ENCODE data around the gene NPTX1.
A peak's percentile ranks its signal among the peaks of the same experiment; 100 is the strongest.

NPTX1 gene

GRCh38 chr17:80487511-80487910, 11.1 kb upstream of the NPTX1 start:
- Histone ChIP-seq H3K9me3 (ENCODE audit: control insufficient read depth in 1 of 2, low read length in 2 of 2) (peaks cover 0 to 12% of the 10 kb centered on the region in 2 donors), H3K27ac (ENCODE audit: low read length) (no peak overlapping the region), H3K27me3 (ENCODE audit: low read depth, low read length) (peaks cover 8% of the 10 kb centered on the region), H3K4me3 (ENCODE audit: low read depth in 1 of 2, low read length in 2 of 2) (peak overlapping the region in 1 of 2 donors; percentile 28), H3K4me1 (ENCODE audit: control insufficient read depth in 1 of 2, insufficient read depth in 2 of 2, low read length in 2 of 2) (no peaks in the 10 kb centered on the region), H3K36me3 (ENCODE audit: control insufficient read depth in 1 of 2, insufficient read depth in 2 of 2, low read length in 2 of 2) (no peaks in the 10 kb centered on the region)

- Histone ChIP-seq H3K4me3 (ENCODE audit: low read depth in 1 of 2, low read length in 2 of 2) (no peak overlapping the region), H3K27ac (ENCODE audit: low read length) (no peak overlapping the region), H3K4me1 (ENCODE audit: control insufficient read depth in 1 of 2, insufficient read depth in 2 of 2, low read length in 2 of 2) (no peaks in the 10 kb centered on the region), H3K36me3 (ENCODE audit: control insufficient read depth in 1 of 2, insufficient read depth in 2 of 2, low read length in 2 of 2) (no peaks in the 10 kb centered on the region), H3K27me3 (ENCODE audit: low read depth, low read length) (peaks cover 15% of the 10 kb centered on the region), H3K9me3 (ENCODE audit: control insufficient read depth in 1 of 2, low read length in 2 of 2) (peaks cover 0 to 12% of the 10 kb centered on the region in 2 donors)
These were observed 10.3 kb upstream of the NPTX1 start for GRCh38 chr17:80486692-80487091.

DNA sequence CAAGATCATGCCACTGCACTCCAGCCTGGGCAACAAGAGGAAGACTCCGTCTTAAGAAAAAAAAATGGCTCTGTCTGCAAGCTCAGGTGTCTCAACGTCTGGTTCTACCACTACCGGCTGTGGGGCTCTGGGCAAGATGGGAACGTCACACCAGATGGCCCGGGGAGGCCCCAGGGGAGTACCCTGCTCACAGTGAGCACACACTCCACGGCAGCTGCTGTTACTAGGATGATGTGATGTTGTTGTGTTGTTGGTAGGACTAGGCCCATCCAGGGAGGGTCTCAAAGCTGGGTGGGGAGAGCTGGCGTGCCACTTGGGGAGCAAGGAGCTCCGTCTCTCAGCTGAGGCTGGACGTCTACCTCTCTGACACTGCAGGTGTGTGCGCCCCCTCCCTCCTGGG, 9.4 kb upstream of the NPTX1 start:
- Histone ChIP-seq H3K4me3 (ENCODE audit: low read depth in 1 of 2, low read length in 2 of 2) (no peak overlapping the region), H3K36me3 (ENCODE audit: control insufficient read depth in 1 of 2, insufficient read depth in 2 of 2, low read length in 2 of 2) (no peaks in the 10 kb centered on the region), H3K27me3 (ENCODE audit: low read depth, low read length) (peaks cover 24% of the 10 kb centered on the region), H3K27ac (ENCODE audit: low read length) (no peak overlapping the region), H3K9me3 (ENCODE audit: control insufficient read depth in 1 of 2, low read length in 2 of 2) (peaks cover 0 to 12% of the 10 kb centered on the region in 2 donors), H3K4me1 (ENCODE audit: control insufficient read depth in 1 of 2, insufficient read depth in 2 of 2, low read length in 2 of 2) (no peaks in the 10 kb centered on the region)

- Histone ChIP-seq H3K27ac (ENCODE audit: low read length) (no peak overlapping the region), H3K4me1 (ENCODE audit: control insufficient read depth in 1 of 2, insufficient read depth in 2 of 2, low read length in 2 of 2) (peaks cover 0 to 10% of the 10 kb centered on the region in 2 donors), H3K27me3 (ENCODE audit: low read depth, low read length) (peaks cover 41% of the 10 kb centered on the region), H3K36me3 (ENCODE audit: control insufficient read depth in 1 of 2, insufficient read depth in 2 of 2, low read length in 2 of 2) (no peaks in the 10 kb centered on the region), H3K9me3 (ENCODE audit: control insufficient read depth in 1 of 2, low read length in 2 of 2) (peaks cover 0 to 11% of the 10 kb centered on the region in 2 donors), H3K4me3 (ENCODE audit: low read depth in 1 of 2, low read length in 2 of 2) (no peak overlapping the region)
These were observed 6.3 kb upstream of the NPTX1 start for GRCh38 chr17:80482555-80483308.

GRCh38 chr17:80482058-80482318, 5.6 kb upstream of the NPTX1 start:
- Histone ChIP-seq H3K9me3 (ENCODE audit: control insufficient read depth in 1 of 2, low read length in 2 of 2) (peaks cover 0 to 4% of the 10 kb centered on the region in 2 donors), H3K27me3 (ENCODE audit: low read depth, low read length) (peaks cover 39% of the 10 kb centered on the region), H3K4me3 (ENCODE audit: low read depth in 1 of 2, low read length in 2 of 2) (no peak overlapping the region), H3K4me1 (ENCODE audit: control insufficient read depth in 1 of 2, insufficient read depth in 2 of 2, low read length in 2 of 2) (peaks cover 0 to 18% of the 10 kb centered on the region in 2 donors), H3K27ac (ENCODE audit: low read length) (no peak overlapping the region), H3K36me3 (ENCODE audit: control insufficient read depth in 1 of 2, insufficient read depth in 2 of 2, low read length in 2 of 2) (no peaks in the 10 kb centered on the region)

GRCh38 chr17:80481284-80482057, 5.1 kb upstream of the NPTX1 start:
- peaks cover 39% of the 10 kb centered on the region for H3K27me3 ChIP-seq (ENCODE audit: low read depth, low read length)
- no peaks in the 10 kb centered on the region for H3K36me3 ChIP-seq (ENCODE audit: control insufficient read depth in 1 of 2, insufficient read depth in 2 of 2, low read length in 2 of 2)
- H3K27ac ChIP-seq (ENCODE audit: low read length), result no peak overlapping the region
- H3K4me3 ChIP-seq (ENCODE audit: low read depth in 1 of 2, low read length in 2 of 2), result no peak overlapping the region
- no peaks in the 10 kb centered on the region for H3K9me3 ChIP-seq (ENCODE audit: control insufficient read depth in 1 of 2, low read length in 2 of 2)
- H3K4me1 ChIP-seq (ENCODE audit: control insufficient read depth in 1 of 2, insufficient read depth in 2 of 2, low read length in 2 of 2), result peaks cover 0 to 21% of the 10 kb centered on the region in 2 donors

DNA sequence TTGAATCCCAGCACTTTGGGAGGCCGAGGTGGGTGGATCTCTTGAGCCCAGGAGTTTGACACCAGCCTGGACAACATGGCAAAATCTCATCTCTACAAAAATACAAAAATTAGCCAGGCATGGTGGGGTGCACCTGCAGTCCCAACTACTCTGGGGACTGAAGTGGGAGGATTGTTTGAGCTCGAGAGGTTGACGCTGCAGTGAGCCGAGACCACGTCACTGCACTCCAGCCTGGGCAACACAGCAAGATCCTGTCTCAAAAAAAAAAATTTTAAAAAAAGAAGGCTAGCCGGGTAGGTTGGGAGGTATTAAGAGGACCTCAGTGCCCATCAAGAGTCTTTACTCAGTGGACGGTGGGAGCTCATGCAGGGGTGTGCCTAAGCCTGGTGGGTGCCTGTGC, 3.8 kb upstream of the NPTX1 start:
- Histone ChIP-seq H3K9me3 (ENCODE audit: control insufficient read depth in 1 of 2, low read length in 2 of 2) (no peaks in the 10 kb centered on the region), H3K4me1 (ENCODE audit: control insufficient read depth in 1 of 2, insufficient read depth in 2 of 2, low read length in 2 of 2) (peaks cover 0 to 29% of the 10 kb centered on the region in 2 donors), H3K27me3 (ENCODE audit: low read depth, low read length) (peaks cover 42% of the 10 kb centered on the region)

GRCh38 chr17:80479246-80479566, 2.8 kb upstream of the NPTX1 start:
- no peak overlapping the region for H3K4me3 ChIP-seq (ENCODE audit: low read depth in 1 of 2, low read length in 2 of 2)
- H3K27ac ChIP-seq (ENCODE audit: low read length), result no peak overlapping the region
- peaks cover 0 to 39% of the 10 kb centered on the region in 2 donors for H3K4me1 ChIP-seq (ENCODE audit: control insufficient read depth in 1 of 2, insufficient read depth in 2 of 2, low read length in 2 of 2)
- H3K36me3 ChIP-seq (ENCODE audit: control insufficient read depth in 1 of 2, insufficient read depth in 2 of 2, low read length in 2 of 2), result no peaks in the 10 kb centered on the region
- H3K27me3 ChIP-seq (ENCODE audit: low read depth, low read length), result peaks cover 52% of the 10 kb centered on the region
- H3K9me3 ChIP-seq (ENCODE audit: control insufficient read depth in 1 of 2, low read length in 2 of 2), result no peaks in the 10 kb centered on the region

More for the DNA sequence above, 3.8 kb upstream of the NPTX1 start:
- H3K36me3 ChIP-seq (ENCODE audit: control insufficient read depth in 1 of 2, insufficient read depth in 2 of 2, low read length in 2 of 2), result no peaks in the 10 kb centered on the region
- H3K27ac ChIP-seq (ENCODE audit: low read length), result no peak overlapping the region
- H3K4me3 ChIP-seq (ENCODE audit: low read depth in 1 of 2, low read length in 2 of 2), result no peak overlapping the region

GRCh38 chr17:80478487-80479245, 2.3 kb upstream of the NPTX1 start:
- Histone ChIP-seq H3K27me3 (ENCODE audit: low read depth, low read length) (peaks cover 57% of the 10 kb centered on the region), H3K9me3 (ENCODE audit: control insufficient read depth in 1 of 2, low read length in 2 of 2) (no peaks in the 10 kb centered on the region), H3K4me1 (ENCODE audit: control insufficient read depth in 1 of 2, insufficient read depth in 2 of 2, low read length in 2 of 2) (peaks cover 0 to 43% of the 10 kb centered on the region in 2 donors), H3K36me3 (ENCODE audit: control insufficient read depth in 1 of 2, insufficient read depth in 2 of 2, low read length in 2 of 2) (no peaks in the 10 kb centered on the region), H3K4me3 (ENCODE audit: low read depth in 1 of 2, low read length in 2 of 2) (peak overlapping the region in 1 of 2 donors; percentile 63), H3K27ac (ENCODE audit: low read length) (no peak overlapping the region)

- H3K36me3 ChIP-seq (ENCODE audit: control insufficient read depth in 1 of 2, insufficient read depth in 2 of 2, low read length in 2 of 2), result no peaks in the 10 kb centered on the region
- H3K4me3 ChIP-seq (ENCODE audit: low read depth in 1 of 2, low read length in 2 of 2), result peak overlapping the region in 1 of 2 donors; percentile 63
- H3K27me3 ChIP-seq (ENCODE audit: low read depth, low read length), result peaks cover 63% of the 10 kb centered on the region
- no peak overlapping the region for H3K27ac ChIP-seq (ENCODE audit: low read length)
- peaks cover 0 to 43% of the 10 kb centered on the region in 2 donors for H3K4me1 ChIP-seq (ENCODE audit: control insufficient read depth in 1 of 2, insufficient read depth in 2 of 2, low read length in 2 of 2)
- no peaks in the 10 kb centered on the region for H3K9me3 ChIP-seq (ENCODE audit: control insufficient read depth in 1 of 2, low read length in 2 of 2)
These were observed 1.5 kb upstream of the NPTX1 start for GRCh38 chr17:80477647-80478478.
